Stromal cell of bone marrow (primary cell): ENCODE data around the gene RHBDL3.

Experiments
- DNase-seq: peaks from one replicate; pipeline ENCODE4 v3.0.0-alpha.2; 2012; ENCODE audit warnings: low read depth

The RHBDL3 gene

DNA sequence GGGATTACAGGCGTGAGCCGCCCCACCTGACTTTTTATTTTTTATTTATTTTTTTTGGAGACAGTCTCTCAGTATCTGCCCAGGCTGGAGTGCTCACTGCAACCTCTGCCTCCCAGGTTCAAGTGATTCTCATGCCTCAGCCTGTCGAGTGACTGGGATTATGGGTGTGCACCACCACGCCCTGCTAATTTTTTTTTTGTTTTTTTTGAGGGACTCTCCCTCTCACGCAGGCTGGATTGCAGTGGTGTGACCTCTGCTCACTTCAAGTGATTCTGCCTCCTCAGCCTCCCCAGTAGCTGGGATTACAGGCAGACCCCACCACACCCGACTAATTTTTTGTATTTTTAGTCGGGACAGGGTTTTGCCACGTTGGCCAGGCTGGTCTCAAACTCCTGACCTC lies 92.0 kb downstream of the RHBDL3 start:
- no peak for DNase-seq

DNA sequence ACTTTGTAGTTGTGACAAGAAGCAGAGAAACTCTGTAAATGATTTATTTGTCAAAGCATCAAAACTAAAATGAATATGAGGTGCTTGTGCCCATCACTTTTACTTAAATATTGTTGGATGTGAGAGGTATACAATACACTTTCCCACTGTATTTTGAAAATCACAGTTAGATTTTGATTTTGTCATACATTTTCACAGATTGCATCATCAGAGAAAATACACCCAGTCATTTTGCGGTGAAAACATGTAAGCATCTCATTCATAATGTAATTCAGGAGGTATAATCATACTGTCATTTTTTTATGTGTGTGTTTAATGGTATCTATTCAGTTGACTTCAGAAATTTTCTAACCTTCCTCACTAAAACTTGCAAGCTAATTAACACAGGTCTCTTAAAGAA lies 95.6 kb downstream of the RHBDL3 start:
- no peak for DNase-seq

DNA sequence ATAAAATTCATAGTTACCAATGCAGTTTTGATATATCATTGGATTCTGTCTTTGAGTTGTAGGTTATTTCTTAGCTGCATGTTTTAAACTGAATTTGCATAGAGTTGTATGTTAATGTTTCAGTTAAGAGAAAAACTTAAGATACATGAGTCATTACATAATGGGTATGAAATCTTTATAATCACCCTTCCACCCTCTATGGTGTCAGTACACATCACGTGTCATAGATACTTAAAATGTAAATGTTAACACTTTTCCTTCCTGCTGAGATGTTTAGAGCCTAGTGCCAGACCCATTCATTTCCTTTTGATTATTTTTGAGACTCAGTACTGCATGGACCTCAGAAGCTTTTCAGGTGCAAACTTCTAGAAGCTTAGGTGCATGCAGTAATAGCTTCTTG lies 104.8 kb downstream of the RHBDL3 start:
- no peak for DNase-seq
